Right lobe of liver (tissue), 6 donors: ENCODE data around the gene ZNF260. TPM values are rescaled to one million over a fixed set of nuclear protein-coding genes. Genes with fewer than 3 reads are reported as not detected.
"Not testable (repeated sequence)": the region's sequence is repeated elsewhere in the genome, so short reads cannot be mapped to it uniquely, and the experiment has no call there.

Source experiments
- ATAC-seq, 4 donors: fragments of 200-7000 bp; cut with Tn5 transposase; one replicate each; pipeline ENCODE4 v1.9.1; 2020; ENCODE audit warnings: mild to moderate bottlenecking in 4 of 4, moderate library complexity in 4 of 4
- DNase-seq, 3 donors: peaks; one replicate each; pipeline ENCODE4 v3.0.0-alpha.2; 2020
- H3K27ac ChIP-seq, 3 donors: fragments of 200-600 bp; one replicate each; pipeline ENCODE4 v1.8.0; 2022
- H3K27me3 ChIP-seq, 2 donors: fragments of 200-600 bp; one replicate each; pipeline ENCODE4 v1.8.0; 2022
- H3K36me3 ChIP-seq, 4 donors: fragments of 200-600 bp; sonication (generic) in 1 of 4; one replicate each; pipeline versions ENCODE4 v1.5.1 to v1.8.0; 2017 to 2022; ENCODE audit warnings: control low read depth in 1 of 4
- H3K4me1 ChIP-seq, 4 donors: fragments of 200-600 bp; sonication (generic) in 1 of 4; one replicate each; pipeline versions ENCODE4 v1.5.1 to v1.8.0; 2017 to 2022; ENCODE audit warnings: control low read depth in 1 of 4
- H3K4me3 ChIP-seq, 3 donors: fragments of 200-600 bp; one replicate each; pipeline ENCODE4 v1.8.0; 2022
- H3K9me3 ChIP-seq, 4 donors: fragments of 200-600 bp; sonication (generic) in 1 of 4; one replicate each; pipeline versions ENCODE4 v1.5.1 to v1.8.0; 2017 to 2022; ENCODE audit warnings: control low read depth in 1 of 4
- CTCF ChIP-seq, 4 donors: fragments of 200-600 bp in 3 of 4; fragments of 450-650 bp in 1 of 4; IDR thresholded peaks; one replicate each; pipeline versions ENCODE4 v1.5.1 to v1.8.0; 2016 to 2022; ENCODE audit warnings: antibody characterized with exemption in 4 of 4, mild to moderate bottlenecking in 2 of 4
- POLR2A ChIP-seq: fragments of 450-650 bp; IDR thresholded peaks from one replicate; pipeline ENCODE4 v1.6.1; 2017; ENCODE audit warnings: antibody characterized with exemption, mild to moderate bottlenecking
- whole genome bisulfite sequencing: methylation state at CpG from one replicate; pipeline ENCODE4 v1.1.6; 2018; ENCODE audit warnings: low coverage, low lambda C conversion rate; ENCODE audit not compliant: insufficient coverage; ENCODE audit errors: missing lambda C conversion rate; 5-methylcytosine and 5-hydroxymethylcytosine counted together
- intact Hi-C, 2 donors: fragments of 100-400 bp; cut with DNase I; formaldehyde crosslinking; loops; one replicate each; pipeline versions ENCODE4 v1.11.2 to v1.14.1; 2022
- total RNA-seq, 6 experiments: library from RNA; depleted of rRNA in 2 of 6; stranded (reverse); fragments of >200 nt in 2 of 6; fragmentation: NEBNext Ultra II Directional in 3 of 6; extraction: Animal tissue kit (Norgen Biotek cat#: 25700) in 3 of 6; gene quantifications; one replicate each; pipeline versions ENCODE4 v1.1.0 to v1.2.4, GENCODE V29; 2016 to 2023
- donor health status: DM: no; HTN: yes; CAD: no.
- donor health status: DM: no; HTN: no; CAD: no.
- donor health status: DM: no; HTN: no; CAD: no.
- donor health status: DM: no; HTN: yes; CAD: no.
- donor health status: DM: no; HTN: yes; CAD: no.

Gene ZNF260
- total RNA-seq, 6 experiments from 2014 or later = 2.8 to 5.2 (median 4.2) TPM

- Histone ChIP-seq H3K4me3 (no peak overlapping the region), H3K27ac (no peak overlapping the region), H3K9me3 (no peaks in the 10 kb centered on the region), H3K4me1 (no peaks in the 10 kb centered on the region), H3K36me3 (no peaks in the 10 kb centered on the region), H3K27me3 (no peaks in the 10 kb centered on the region)
- WGBS = no CpG with 5 or more reads among the region's 17 CpGs
- DNase-seq (no peak), ATAC-seq (no peak)
- intact Hi-C loops = no loop called here
- TF ChIP-seq POLR2A (no peak), CTCF (IDR thresholded peaks at IDR 0.05) (no peak)
Measured at GRCh38 chr19:36497001-36497400, 31.1 kb downstream of the ZNF260 start.

- H3K4me1 ChIP-seq, H3K9me3 ChIP-seq, H3K4me3 ChIP-seq, intact Hi-C loops, H3K27ac ChIP-seq, H3K27me3 ChIP-seq, ATAC-seq, H3K36me3 ChIP-seq: not testable (repeated sequence)
- TF ChIP-seq CTCF (IDR thresholded peaks at IDR 0.05) = peak; percentile 38 to 61 (median 52)
- peak; percentile 43 to 64 (median 58) for DNase-seq
- 59% methylated on average over 11 of the region's 18 CpGs for WGBS
Measured at GRCh38 chr19:36492689-36493453, 35.2 kb downstream of the ZNF260 start.

GRCh38 chr19:36490846-36491245 lies 37.2 kb downstream of the ZNF260 start:
- DNase-seq = not testable (repeated sequence)

GRCh38 chr19:36489920-36490415 lies 38.1 kb downstream of the ZNF260 start:
- H3K9me3 ChIP-seq = no peaks in the 10 kb centered on the region
- no peaks in the 10 kb centered on the region for H3K27me3 ChIP-seq
- H3K4me3 ChIP-seq = peak overlapping the region; percentile 54 to 91 (median 74)
- DNase-seq = peak in 2 of 3 donors; percentile 76 to 87
- peak overlapping the region; percentile 82 to 93 (median 92) for H3K27ac ChIP-seq
- ATAC-seq = peak in 2 of 4 donors; percentile 1 to 3
- intact Hi-C loops = no loop called here
- WGBS = 5% methylated on average over 15 of the region's 15 CpGs
- H3K36me3 ChIP-seq = no peaks in the 10 kb centered on the region
- TF ChIP-seq POLR2A (no peak), CTCF (IDR thresholded peaks at IDR 0.05) (no peak)
- H3K4me1 ChIP-seq = peaks cover 0 to 3% (median 0%) of the 10 kb centered on the region in 4 donors

More at GRCh38 chr19:36490846-36491245, 37.2 kb downstream of the ZNF260 start:
- H3K9me3 ChIP-seq, H3K4me3 ChIP-seq, intact Hi-C loops, H3K27ac ChIP-seq, H3K4me1 ChIP-seq, ATAC-seq, H3K36me3 ChIP-seq, H3K27me3 ChIP-seq: not testable (repeated sequence)
- WGBS = no CpG with 5 or more reads among the region's 29 CpGs
